ENCODE results near the gene BCAT1. TPM values are rescaled to one million over a fixed set of nuclear protein-coding genes. Genes with fewer than 3 reads are reported as not detected.

Gene BCAT1
- total and polyA plus RNA-seq, 2 donors (not counting 1 experiment from before 2014, with no cell fraction given): 0.33 to 9.6 TPM

- Histone ChIP-seq H3K4me1 (ENCODE audit: control insufficient read depth in 2 of 2, insufficient read depth in 2 of 2, low read length in 2 of 2) (peaks cover 21 to 24% of the 10 kb centered on the region in 2 donors), H3K27me3 (replicated peaks in 1 of 4; ENCODE audit: control extremely low read depth in 1 of 4, control insufficient read depth in 3 of 4, insufficient read depth in 4 of 4, low read length in 3 of 4) (peaks cover 0 to 16% (median 10%) of the 10 kb centered on the region in 4 experiments), H3K27ac (ENCODE audit: low read length in 2 of 2) (peak overlapping the region in 1 of 2 donors; percentile 45), H3K4me3 (ENCODE audit: control extremely low read depth in 1 of 5, extremely low read depth in 1 of 5, insufficient read depth in 1 of 5, low read depth in 2 of 5, low read length in 4 of 5) (peak overlapping the region; percentile 52 to 78 (median 70)), H3K4me2 (replicated peaks; ENCODE audit: low read depth, low read length, poor library complexity, severe bottlenecking) (peak overlapping the region; percentile 86), H3K79me2 (ENCODE audit: control insufficient read depth, insufficient read depth, low read length) (no peaks in the 10 kb centered on the region), H3K36me3 (replicated peaks in 1 of 2; ENCODE audit: control extremely low read depth in 1 of 2, control insufficient read depth in 1 of 2, extremely low read depth in 1 of 2, insufficient read depth in 2 of 2, low read length in 1 of 2) (no peaks in the 10 kb centered on the region), H4K20me1 (ENCODE audit: control insufficient read depth, insufficient read depth, low read length, poor library complexity, severe bottlenecking) (no peaks in the 10 kb centered on the region), H3K9me3 (ENCODE audit: control extremely low read depth in 1 of 3, control insufficient read depth in 2 of 3, insufficient read depth in 1 of 3, low read length in 2 of 3) (no peaks in the 10 kb centered on the region), H3K9ac (ENCODE audit: low read length) (peak overlapping the region; percentile 72), H2AFZ (ENCODE audit: insufficient read depth, low read depth, low read length, poor library complexity, severe bottlenecking) (peak overlapping the region; percentile 83)
- peaks cover 48% of the 10 kb centered on the region for H3K4me1 Mint-ChIP-seq
- ATAC-seq (ENCODE audit: low read depth): no peak
- peaks cover 13% of the 10 kb centered on the region for H3K27me3 Mint-ChIP-seq
- intact Hi-C loops (cut with micrococcal nuclease): loop anchor here (2.0 kb wide), 1 partner anchor 17 kb away; no protein-coding TSS in a partner anchor
- H3K4me3 Mint-ChIP-seq: peak overlapping the region; percentile 97
- DNase-seq: peak; percentile 25
- peak overlapping the region; percentile 78 for H3K27ac Mint-ChIP-seq
- no peaks in the 10 kb centered on the region for H3K9me3 Mint-ChIP-seq (ENCODE audit: insufficient read depth)
- 10% methylated on average over 2 of the region's 12 CpGs for WGBS (ENCODE audit: insufficient coverage)
- ChIA-PET CTCF (interaction anchor here (0.6 to 1.2 kb wide), 2 partner anchors 95 to 115 kb away, joined by 3 read pairs; no protein-coding TSS in a partner anchor), POLR2A (interaction anchor here (0.7 kb wide), 2 partner anchors 182 to 192 kb away, joined by 5 to 6 read pairs; no protein-coding TSS in a partner anchor)
- TF ChIP-seq, protein P1, sequence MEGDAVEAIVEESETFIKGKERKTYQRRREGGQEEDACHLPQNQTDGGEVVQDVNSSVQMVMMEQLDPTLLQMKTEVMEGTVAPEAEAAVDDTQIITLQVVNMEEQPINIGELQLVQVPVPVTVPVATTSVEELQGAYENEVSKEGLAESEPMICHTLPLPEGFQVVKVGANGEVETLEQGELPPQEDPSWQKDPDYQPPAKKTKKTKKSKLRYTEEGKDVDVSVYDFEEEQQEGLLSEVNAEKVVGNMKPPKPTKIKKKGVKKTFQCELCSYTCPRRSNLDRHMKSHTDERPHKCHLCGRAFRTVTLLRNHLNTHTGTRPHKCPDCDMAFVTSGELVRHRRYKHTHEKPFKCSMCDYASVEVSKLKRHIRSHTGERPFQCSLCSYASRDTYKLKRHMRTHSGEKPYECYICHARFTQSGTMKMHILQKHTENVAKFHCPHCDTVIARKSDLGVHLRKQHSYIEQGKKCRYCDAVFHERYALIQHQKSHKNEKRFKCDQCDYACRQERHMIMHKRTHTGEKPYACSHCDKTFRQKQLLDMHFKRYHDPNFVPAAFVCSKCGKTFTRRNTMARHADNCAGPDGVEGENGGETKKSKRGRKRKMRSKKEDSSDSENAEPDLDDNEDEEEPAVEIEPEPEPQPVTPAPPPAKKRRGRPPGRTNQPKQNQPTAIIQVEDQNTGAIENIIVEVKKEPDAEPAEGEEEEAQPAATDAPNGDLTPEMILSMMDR (IDR thresholded peaks at IDR 0.05): no peak
- TF ChIP-seq EZH2 (IDR thresholded peaks at IDR 0.05; ENCODE audit: borderline replicate concordance, insufficient read depth, low read depth, low read length, poor library complexity, severe bottlenecking): no peak
Observed at GRCh38 chr12:24947541-24948419, 1.1 kb downstream of the BCAT1 start.

DNA sequence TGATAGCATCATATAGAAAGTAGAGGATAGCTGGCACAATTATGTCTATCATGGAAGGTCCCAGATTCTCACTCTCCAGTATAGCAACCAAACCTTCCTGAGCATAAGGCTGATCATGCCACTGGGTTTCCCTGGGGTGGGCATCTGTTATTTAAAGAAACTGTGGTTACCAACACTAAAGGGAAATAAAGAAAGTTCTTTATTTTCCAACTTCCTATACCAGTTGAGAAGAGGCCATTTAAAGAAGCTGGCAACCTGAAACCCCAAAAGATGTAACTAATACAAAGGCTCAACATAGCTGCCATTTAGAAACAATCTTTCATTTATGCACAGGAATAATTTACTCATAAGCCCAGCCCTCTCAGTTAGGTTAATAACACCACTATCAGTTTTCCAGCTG, 3.1 kb downstream of the BCAT1 start:
- ChIA-PET CTCF (interaction anchor here (0.6 kb wide), 1 partner anchor 644 kb away, joined by 3 read pairs; no protein-coding TSS in a partner anchor), POLR2A (no interaction called here)
- DNase-seq: no peak
- H2AFZ ChIP-seq (ENCODE audit: insufficient read depth, low read depth, low read length, poor library complexity, severe bottlenecking): no peak overlapping the region
- no peak overlapping the region for H3K9ac ChIP-seq (ENCODE audit: low read length)
- no peak overlapping the region for H3K4me3 Mint-ChIP-seq
- no peak overlapping the region for H3K27ac Mint-ChIP-seq
- no peaks in the 10 kb centered on the region for H4K20me1 ChIP-seq (ENCODE audit: control insufficient read depth, insufficient read depth, low read length, poor library complexity, severe bottlenecking)
- H3K27ac ChIP-seq (ENCODE audit: low read length in 2 of 2): no peak overlapping the region
- no peak overlapping the region for H3K4me3 ChIP-seq (ENCODE audit: control extremely low read depth in 1 of 5, extremely low read depth in 1 of 5, insufficient read depth in 1 of 5, low read depth in 2 of 5, low read length in 4 of 5)
- H3K4me1 Mint-ChIP-seq: peaks cover 44% of the 10 kb centered on the region
- H3K27me3 Mint-ChIP-seq: peaks cover 13% of the 10 kb centered on the region
- no peak overlapping the region for H3K4me2 ChIP-seq (replicated peaks; ENCODE audit: low read depth, low read length, poor library complexity, severe bottlenecking)
- no peak for ATAC-seq (ENCODE audit: low read depth)
- H3K36me3 ChIP-seq (replicated peaks in 1 of 2; ENCODE audit: control extremely low read depth in 1 of 2, control insufficient read depth in 1 of 2, extremely low read depth in 1 of 2, insufficient read depth in 2 of 2, low read length in 1 of 2): no peaks in the 10 kb centered on the region
- peaks cover 0 to 16% (median 10%) of the 10 kb centered on the region in 4 experiments for H3K27me3 ChIP-seq (replicated peaks in 1 of 4; ENCODE audit: control extremely low read depth in 1 of 4, control insufficient read depth in 3 of 4, insufficient read depth in 4 of 4, low read length in 3 of 4)
- TF ChIP-seq, protein P1 (IDR thresholded peaks at IDR 0.05): no peak
- TF ChIP-seq EZH2 (IDR thresholded peaks at IDR 0.05; ENCODE audit: borderline replicate concordance, insufficient read depth, low read depth, low read length, poor library complexity, severe bottlenecking): no peak
- no peaks in the 10 kb centered on the region for H3K79me2 ChIP-seq (ENCODE audit: control insufficient read depth, insufficient read depth, low read length)
- intact Hi-C loops (cut with micrococcal nuclease): no loop called here
- H3K4me1 ChIP-seq (ENCODE audit: control insufficient read depth in 2 of 2, insufficient read depth in 2 of 2, low read length in 2 of 2): peaks cover 21 to 24% of the 10 kb centered on the region in 2 donors
- H3K9me3 Mint-ChIP-seq (ENCODE audit: insufficient read depth): no peaks in the 10 kb centered on the region
- H3K9me3 ChIP-seq (ENCODE audit: control extremely low read depth in 1 of 3, control insufficient read depth in 2 of 3, insufficient read depth in 1 of 3, low read length in 2 of 3): no peaks in the 10 kb centered on the region

Measured in B cell (primary cell).